ENCODE data around the gene CAMTA1. TPM values are rescaled to one million over a fixed set of nuclear protein-coding genes. Genes with fewer than 3 reads are reported as not detected.

CAMTA1 gene
- polyA plus RNA-seq, 12 donors, result 24.2 to 51.1 (median 44.7) TPM; not detected in 1

DNA sequence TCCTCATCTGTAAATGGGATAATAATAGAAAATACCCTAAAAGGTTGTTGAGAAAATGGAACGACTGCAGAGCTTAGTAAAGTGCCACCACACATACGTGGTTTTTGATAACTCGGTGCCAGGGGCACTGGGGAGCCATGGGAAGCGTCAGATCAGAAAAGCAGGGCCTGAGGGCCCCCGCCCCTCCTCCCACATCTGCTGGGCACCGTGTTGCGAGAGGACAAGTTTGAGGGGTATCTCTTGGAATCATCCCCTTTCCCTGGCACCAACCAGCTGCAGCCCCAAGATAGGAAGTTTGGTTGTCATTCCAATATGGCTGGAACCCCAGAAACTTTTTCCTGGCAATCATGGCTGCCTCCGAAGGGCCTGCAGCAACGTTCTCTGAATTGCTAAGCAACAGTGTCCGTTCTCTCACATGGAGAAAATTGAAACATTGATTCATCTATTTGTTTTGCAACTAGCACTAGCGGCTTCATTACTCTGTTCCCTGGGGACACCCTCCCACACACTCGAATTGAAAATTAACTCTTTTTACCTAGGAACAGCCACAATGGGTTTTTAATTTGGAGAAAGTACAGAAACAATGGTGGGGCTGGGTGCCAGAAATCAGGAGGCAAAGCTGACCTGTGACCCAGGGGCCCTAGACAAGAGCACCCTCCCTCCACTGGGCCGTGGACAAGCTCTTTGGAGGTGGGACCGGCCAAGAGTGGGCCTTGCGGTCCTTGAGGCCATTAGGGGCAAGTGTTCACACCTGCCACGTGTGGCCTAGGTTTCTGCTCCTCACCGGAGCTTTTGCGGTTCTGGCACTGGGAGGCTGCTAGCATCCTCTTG lies 795.9 kb downstream of the CAMTA1 start:
- peak; percentile 25 for DNase-seq

DNA sequence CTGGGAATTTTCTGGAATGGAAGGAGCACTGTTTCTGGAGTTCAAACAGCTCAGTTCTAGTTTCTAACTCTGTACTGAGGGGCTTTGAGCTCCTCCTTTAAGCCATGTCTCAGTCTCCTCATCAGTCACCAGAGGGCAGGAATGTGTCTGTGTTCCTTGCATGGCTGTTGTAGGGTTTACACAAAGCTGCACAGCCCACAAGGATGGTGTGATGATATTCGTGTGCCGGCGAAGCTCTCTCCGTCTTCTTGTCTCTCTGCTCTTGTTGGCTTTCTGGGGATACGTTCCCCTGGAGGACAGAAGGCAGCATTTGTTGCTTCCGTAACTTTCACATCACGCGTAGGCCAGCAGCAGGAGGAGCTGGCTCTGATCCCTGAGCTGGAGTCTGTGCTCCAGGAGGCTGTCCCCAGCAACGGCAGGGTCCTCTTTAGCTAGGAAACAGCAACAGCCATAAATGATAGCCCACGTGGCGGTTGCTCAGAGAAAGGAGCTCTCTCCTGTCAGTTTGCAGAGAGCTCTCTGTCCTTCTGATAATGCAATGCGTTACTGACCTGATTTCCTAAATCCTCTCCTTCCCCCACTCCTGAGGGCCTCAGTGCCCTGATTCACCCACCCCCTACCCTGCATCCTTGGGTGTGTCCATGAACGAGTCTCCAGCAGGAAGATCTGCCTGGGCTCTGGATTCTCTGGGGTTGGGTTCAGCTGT lies 796.7 kb downstream of the CAMTA1 start:
- peak; percentile 53 for DNase-seq

DNA sequence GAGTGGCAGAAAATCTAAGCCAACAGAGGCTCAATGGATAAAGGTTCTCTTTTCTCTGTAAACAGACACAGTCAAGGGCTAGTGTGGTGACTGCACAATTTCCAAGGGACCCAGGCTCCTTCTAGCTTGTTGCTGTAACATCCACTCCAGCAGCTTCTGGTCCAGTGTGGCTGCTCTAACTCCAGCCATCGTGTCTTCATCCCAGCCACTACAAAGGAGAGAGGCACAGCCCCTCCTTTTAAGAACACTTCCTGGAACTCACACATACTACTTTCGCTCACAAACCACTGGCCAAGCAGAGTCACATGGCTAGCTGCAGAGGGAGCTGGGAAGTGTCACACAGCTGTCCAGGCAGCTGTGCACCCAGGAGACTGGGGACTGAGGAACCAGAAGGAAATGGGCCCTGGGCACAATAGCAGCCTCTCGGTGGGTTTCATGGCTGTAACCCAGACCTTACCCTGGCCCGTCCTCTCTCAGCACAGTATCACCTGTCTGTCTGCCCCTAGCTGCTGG lies 797.3 kb downstream of the CAMTA1 start:
- DNase-seq, result no peak

DNA sequence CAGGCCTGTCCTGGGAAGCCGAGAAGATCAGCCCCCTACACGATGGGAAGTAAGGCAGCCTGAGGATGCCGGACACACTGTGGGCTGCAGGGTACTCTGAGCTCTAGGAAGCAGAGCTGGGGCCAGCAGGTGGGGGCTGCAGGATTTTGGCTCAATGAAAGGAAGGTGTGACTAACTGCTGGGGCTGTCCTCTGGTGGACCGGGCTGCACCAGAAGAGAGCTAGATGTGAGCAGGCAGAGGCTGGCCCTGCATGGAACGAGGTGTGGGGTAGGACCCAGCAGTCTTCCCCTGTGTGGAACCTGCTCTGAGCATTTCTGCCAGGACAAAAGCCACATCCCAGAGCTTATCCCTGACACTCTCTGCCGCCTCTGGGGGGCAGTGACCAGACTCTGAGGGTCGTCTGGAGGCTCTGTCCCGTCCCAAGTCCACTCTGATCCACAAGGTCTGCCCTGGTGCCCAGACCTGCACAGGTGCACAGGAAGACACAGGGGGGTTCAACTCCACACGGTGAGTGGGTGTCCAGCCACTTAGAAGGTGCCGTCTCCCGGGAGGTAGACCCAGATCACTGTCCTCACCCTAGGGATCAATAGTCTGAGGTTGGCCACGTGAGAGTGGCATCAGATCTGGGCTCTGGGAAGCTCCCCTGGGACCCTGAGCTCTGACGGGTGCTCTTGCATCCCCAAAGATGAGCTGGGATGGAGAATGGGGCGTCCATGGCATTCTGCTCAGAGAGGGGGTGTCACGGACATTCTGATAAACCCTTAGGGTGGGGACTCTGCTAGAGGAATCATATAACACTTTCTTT lies 798.2 kb downstream of the CAMTA1 start:
- DNase-seq, result no peak

DNA sequence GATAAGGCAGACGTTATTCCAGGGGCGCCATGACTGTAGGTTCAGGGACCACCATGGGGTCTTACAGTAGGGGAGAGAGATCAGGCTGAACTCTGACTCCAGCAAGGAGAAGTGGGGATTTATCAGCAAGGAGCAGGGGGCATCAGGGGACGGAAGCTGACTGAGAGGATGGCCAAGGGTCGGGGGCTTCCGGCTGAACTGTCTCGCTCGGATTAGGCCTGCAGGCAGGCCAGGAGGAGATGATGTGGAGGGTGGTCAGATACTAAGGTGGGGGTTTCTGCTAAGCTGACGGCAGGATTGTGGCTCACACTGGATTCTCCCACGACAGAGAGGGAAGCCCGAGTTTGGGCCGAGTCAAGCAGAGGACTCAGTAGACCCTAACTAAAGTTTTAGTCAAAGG lies 798.9 kb downstream of the CAMTA1 start:
- no peak for DNase-seq

DNA sequence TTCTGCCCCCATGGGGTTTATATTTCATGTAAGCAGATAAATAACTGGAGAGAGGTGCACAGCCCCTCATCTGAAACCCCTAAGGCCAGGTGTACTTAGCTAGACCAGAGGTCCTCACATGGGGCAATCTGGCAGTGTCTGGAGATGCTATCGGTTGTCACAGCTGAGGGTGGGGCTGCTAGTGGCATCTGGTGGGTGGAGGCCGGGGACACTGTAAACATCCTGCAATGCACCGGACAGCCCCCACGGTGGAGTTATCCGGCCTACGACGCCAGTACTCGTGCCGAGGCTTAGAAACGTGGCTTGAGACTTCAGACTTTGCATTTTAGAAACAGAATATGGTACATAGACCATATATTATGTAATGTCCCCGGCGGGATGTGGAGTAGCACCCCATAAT lies 799.4 kb downstream of the CAMTA1 start:
- no peak for DNase-seq

DNA sequence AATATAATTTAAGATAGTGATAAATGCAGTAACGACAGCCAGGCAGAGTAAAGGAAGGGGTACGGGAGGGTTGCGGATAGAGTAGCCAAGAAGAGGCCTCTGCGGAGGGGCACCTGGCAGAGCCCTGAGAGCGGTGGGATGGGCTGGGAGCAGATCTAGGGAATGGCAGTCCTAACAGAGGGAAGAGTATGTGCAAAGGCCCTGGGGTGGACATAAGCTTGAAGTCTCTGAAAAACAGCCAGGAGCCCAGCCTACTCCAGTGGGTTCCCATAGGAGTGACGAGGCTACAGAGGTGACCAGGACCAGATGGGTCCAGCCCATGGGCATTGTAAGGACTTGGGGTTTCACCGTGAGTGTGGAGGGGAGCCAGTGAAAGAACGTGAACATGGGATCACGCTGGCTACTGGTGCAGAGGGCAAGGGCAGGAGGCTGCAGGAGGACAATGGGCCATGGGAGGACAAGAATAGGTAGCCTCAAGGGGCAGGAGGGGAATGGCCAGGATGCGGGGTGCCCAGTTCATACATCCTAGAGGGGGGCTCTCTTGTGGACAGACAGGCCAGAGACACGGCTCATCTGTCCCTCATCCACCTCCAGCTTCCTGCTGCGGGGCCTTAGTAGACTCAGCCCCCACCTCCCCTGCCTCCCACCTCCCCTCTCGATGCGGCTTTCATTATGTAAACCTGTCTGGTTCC lies 800.1 kb downstream of the CAMTA1 start:
- DNase-seq, result no peak

DNA sequence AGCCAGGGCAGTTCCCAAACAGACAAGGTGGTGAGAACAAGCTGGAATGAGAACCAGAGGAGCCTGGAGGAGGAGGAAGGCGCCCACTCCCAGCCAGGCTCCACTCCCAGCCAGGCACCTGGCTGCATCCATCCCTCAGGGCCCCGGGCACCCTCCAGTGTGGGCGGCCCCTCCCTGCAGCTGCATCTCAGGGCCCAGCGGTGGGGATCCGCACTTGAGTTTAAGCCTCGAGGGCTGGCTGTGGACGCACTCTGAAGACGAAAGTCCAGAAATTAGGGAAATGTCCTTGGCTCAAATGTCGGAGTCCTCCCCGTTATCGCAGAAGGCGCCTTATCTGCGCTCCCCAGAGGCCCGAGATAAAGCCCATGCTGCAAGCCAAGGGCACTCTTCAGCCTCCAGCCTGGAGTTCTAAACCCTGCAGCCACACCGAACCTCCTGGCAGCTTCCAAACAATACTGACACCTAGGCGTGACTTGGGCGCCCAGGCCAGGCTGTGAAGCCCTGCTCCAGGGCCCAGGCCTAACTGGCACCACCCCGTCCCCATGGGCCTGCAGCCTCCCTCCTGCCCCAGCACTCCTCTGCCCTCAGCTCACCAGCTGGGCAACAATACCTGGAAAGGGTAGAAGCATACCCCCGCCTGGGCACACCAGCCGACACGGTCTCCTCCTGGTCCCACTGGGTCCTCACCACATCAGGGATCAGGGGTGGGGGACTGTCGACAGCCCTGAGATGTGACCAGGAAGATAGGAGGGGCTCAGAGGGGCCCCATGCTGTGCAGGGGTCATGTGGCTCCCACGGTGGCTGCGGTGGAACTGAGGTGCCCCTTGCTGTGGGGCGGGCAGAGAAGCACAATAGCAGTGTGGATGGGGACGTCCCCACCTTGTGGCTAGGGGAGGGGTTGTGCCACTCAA lies 801.0 kb downstream of the CAMTA1 start:
- no peak for DNase-seq

DNA sequence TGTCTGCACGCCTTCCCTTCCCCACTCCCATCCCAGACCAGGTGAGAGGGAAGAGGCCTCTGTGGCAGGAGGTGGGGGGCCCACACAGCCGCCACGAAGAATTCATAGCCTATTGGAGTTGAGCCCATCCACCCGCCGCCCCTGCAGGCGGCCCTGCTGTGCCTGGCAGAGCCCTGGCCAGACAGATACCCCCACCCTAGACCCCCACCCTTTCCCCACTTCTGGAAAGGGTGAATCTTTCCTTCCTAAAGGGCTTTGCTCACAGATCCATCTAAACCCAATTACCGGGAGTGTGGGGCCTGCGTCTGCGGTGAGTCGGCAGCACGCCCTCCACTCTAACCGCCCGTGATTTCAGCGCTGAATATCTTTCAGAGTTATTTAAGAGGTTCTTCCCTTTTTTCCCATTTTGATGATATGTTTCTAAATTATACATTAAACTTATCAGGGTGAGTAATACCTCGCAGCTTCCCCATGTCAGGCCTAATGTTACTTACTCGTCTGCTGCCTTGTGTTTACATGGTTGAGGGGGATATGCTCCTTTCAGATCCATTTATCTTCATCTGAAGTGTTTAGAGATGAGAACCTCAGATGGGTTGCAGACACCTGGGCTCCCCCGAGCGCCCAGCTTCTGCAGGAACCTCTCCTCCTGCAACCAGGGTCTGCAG lies 802.0 kb downstream of the CAMTA1 start:
- DNase-seq, result no peak

DNA sequence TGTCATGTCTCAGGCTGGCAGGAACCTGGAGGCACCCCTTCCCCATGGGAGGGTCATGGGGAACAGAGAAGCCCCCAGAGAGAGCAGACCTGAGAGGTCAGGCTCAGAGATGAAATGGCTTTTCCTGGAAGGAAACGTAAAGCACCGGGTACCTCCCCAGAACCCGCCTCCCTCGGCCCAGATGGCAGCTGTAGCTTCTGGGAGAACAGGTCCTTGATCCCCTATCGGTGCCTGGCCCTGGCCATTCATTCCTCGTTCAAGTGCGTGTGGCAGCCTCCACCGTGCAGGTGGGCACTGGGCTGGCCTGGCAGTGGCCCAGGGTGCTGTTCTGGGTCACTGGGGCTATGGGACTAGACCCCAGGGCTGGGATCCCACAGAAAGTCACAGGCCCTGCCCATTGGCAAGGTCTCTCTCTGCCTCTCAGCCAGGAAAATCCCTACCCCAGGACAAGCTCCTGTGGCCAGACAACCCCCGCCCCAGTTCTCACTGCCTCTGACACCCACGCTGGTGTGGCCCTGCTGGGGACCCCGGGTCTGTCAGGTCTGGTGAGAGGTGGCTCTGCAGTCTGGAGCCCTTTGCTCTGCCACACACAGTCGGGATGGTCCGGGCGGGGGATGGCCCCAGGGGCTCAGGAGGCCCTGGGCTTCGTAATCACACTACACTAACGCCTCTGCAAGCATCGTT lies 802.7 kb downstream of the CAMTA1 start:
- no peak for DNase-seq

DNA sequence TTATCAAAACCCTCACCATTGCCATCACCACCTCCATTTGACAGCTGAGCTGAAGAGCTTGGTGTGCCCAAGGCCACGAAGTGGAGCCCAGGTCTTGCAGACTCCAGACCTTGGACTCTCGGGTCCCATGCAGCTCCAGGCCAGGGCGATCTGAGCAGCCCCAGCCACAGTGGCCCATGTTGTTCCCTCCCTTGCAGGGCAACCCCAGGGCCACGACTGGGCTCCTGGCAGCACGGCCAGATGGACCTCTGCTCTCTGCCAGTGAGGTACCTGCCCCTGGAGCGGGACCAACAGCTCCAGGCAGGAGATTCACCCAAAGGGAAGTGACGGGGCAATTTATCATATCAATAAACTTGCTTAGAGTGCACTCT lies 803.2 kb downstream of the CAMTA1 start:
- no peak for DNase-seq

DNA sequence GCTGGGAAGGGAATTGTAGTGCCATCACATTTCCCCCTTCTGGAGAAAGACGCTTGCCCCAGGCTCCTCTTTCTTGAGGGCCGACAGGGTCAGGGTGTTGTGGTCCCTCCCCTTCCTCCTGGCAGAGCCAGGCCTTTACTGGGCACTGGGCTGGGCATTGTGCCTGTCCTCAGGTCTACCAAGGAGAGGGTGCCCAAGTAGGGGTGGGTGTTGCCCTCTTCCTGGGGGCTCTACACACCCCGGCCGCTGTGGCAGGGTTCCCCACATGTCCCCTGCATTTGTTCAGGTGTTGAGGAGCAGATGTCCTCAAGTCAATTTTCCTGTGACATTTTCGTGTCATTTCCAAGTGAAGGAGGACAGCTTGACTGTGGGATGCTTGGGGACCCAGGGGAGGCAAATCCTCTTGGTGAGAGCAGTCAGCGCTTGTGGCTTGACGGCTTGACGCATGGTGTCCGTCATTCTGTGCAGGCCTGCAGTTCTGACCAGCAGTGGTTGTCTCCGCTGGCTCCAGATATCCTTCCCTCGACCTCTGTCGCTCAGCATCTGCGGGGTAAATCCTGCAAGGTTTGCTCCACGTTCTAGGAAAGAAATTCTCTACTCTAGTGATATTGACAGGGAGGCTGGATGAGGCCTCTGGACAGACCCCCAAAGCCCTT lies 804.0 kb downstream of the CAMTA1 start:
- DNase-seq, result no peak

DNA sequence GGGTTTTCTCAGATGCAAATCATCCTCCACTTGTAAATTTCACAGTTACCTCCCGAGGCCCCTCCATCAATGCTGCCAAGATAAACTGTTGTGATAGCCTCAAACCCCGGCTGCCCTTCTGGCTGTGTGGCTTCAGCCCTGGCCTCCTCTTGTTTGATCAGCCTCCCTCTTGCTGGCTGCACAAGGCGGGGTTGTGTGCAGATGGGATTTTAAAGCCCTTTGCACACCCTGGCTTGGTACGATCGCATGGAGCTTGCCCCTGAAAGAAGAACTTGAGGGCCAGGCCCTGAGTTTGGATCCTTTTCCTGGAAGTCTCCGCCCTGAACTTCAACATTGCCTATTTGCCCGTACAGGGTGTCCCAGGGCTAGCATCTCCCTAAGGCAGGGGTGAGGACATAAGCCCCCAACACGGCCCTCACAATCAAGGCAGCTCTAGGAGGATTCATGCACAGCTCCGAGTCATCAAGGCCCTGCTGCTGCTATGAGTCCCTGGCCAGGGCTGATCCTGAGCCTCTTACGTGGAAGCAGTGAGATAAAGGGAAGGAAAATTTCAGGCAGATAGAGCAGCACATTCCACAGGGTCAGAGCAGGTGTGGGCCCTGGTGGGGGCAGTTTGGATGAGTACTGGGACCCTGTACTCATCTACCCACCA lies 804.6 kb downstream of the CAMTA1 start:
- no peak for DNase-seq

DNA sequence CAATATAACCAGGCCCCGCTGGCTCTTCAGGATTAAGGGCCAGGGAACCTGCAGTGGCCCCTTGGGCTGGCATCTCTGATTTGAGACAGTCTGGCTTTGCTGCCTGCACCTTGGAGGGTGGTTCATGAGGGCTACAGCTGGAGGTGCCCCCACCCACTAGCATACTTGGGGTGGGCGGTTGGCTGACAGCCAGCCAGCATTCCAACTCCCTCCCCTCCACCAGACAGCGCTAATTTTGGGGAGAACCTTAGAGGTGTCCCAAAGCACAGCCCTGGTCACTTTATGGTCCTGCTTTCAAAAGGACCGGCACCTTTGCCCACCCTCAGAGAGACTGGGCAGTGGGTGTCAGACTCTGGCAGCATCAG lies 805.2 kb downstream of the CAMTA1 start:
- DNase-seq, result no peak

DNA sequence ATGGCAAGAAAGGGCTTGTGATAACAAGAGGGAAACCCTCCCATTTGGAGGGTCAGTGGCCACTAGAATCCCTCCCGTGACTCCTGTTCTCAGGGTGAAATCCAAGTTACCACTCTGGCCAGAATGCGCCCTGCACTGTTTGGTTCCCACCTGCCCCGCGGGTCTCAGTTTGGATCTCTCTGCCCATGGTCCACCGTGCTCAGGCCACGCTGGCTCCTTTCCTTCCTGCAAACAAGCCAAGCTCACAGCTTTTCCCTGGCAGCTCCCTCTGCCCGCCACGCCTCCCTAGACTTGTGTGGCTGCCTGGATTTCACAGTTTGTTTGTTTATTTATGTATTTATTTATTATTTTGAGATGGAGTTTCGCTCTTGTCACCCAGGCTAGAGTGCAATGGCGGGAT lies 806.3 kb downstream of the CAMTA1 start:
- DNase-seq, result no peak

DNA sequence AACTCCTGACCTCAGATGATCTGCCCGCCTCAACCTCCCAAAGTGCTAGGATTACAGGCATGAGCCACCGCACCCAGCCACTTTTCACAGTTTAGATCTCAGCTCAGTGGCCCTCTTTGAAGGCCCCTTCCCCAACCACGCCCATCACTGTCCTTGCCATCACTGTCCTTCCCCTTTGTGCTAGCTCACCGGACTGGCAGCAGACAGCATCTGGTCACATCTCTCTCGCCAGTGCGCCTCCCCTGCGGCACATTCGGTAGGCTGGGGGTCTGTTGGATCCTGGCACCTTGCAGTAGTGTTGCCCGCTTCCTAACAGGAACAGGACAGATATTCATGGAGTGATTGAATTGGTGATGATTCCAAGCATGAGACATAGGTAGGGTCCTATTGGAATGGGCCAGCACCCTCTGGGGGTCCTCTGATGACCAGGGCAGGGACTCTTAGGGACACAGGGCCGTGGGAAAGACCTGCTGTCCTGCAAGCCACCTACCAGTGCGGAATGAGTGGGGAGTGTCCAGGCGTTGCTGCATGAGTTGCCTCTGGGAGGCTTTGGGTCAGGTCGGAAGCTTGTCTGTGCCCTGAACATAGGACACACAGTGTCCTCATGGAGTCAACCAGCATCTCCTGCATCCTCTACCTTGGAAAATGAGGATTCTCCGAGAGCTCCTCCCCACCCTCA lies 807.0 kb downstream of the CAMTA1 start:
- DNase-seq, result no peak

DNA sequence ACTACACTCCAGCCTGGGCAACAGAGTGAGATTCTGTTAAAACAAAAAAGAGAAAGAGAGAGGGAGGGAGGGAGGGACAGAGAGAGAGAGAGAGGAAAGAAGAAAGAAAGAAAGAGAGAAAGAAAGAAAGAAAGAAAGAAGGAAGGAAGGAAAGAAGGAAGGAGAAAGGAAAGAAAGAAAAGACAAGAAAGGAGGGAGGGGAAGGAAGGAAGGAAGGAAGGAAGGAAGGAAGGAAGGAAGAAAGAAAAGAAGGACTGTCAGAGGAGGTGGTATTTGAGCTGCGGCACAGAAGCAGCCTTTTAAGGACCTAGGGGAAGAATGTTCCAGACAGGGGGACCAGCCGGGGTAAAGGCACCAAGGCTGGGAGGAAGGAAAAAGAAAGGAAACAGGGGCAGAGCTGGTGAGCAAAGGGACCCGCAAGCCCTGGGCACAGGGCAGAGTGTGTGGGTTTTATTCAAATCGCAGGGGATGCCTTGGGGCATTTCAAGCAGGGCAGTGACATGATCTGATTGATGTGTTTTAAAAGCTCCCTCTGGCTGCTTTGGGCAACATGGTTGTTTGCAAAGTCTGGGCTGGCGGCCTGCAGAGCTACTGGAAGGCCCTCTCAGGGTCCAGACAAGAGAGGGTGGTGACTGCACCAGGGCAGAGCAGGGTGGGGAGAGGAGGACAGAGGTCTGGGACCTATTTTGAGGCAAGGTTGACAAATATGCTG lies 808.9 kb downstream of the CAMTA1 start:
- DNase-seq, result no peak

Measured in muscle of arm (tissue), 12 donors.